ENCODE data around the gene MRPL44.

MRPL44 gene

DNA sequence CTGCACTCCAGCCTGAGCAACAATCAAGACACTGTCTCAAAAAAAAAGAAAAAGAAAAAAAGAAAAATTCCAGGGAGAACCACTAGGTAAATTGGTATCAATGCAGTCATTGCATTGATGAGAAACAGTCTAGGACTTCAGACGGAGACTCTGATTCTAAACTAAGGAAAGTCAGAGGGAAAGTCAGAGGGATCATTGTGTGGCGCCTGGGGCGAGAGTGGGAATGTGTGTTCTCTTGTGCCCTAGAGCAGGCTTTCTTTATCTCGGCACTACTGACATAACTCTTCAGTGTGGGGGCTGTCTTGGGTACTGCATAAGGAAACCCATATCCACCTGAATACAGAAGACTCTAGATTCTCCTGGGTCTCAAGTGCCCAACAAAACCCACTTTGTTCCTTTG lies 57.1 kb downstream of the MRPL44 start:
- DNase-seq = no peak

DNA sequence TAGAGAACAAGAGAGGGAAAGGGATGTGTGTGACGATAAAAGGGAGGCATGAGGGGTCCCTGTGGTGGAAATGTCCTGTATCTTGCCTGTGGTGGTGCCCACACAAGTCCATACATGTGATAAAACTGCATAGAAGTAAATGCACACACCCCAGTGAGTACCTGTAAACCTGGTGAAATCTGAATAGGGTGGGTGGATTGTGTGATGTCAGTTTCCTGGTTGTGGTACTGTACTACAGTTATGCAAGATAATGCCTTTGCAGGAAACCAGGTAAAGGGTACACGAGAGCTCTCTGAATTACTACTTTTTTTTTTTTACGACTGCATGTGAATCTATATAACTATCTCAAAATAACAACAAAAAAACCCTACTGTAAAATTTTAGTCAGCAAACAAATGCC lies 59.7 kb downstream of the MRPL44 start:
- no peak for DNase-seq
